Activated CD4-positive, alpha-beta memory T cell treated with anti-CD3 and anti-CD28 coated beads, Interleukin-2, amount 10 ng/mL, durations not matched to agents 7 days and 5 days (primary cell): ENCODE measurements around the gene RNF141. TPM values are rescaled to one million over a fixed set of nuclear protein-coding genes. Genes with fewer than 3 reads are reported as not detected.

ENCODE experiments used
- CTCF ChIA-PET: fragments of 350-600 bp; sonication (Branson Sonifier 250); formaldehyde crosslinking; loops from one replicate; lab custom pipeline; 2021; ENCODE audit warnings: antibody characterized with exemption, inconsistent platforms; lab: Charles Lee
- POLR2A ChIA-PET: fragments of 350-600 bp; sonication (Branson Sonifier 250); formaldehyde crosslinking; loops from one replicate; lab custom pipeline; 2021; ENCODE audit warnings: antibody characterized with exemption; lab: Charles Lee
- DNase-seq: peaks from one replicate; pipeline ENCODE4 v3.0.0-alpha.2; 2020
- H3K27ac Mint-ChIP-seq: one replicate; pipeline ENCODE4 v1.8.0; 2021; ENCODE audit warnings: mild to moderate bottlenecking, mixed read lengths
- H3K27me3 Mint-ChIP-seq: one replicate; pipeline ENCODE4 v1.8.0; 2021; ENCODE audit warnings: mixed read lengths
- H3K36me3 Mint-ChIP-seq: one replicate; pipeline ENCODE4 v1.8.0; 2021; ENCODE audit warnings: low read depth, mixed read lengths
- H3K4me1 Mint-ChIP-seq: one replicate; pipeline ENCODE4 v1.8.0; 2021; ENCODE audit warnings: mixed read lengths
- H3K4me3 Mint-ChIP-seq: one replicate; pipeline ENCODE4 v1.8.0; 2021; ENCODE audit warnings: mild to moderate bottlenecking, mixed read lengths
- H3K9me3 Mint-ChIP-seq: one replicate; pipeline ENCODE4 v1.8.0; 2021; ENCODE audit warnings: mixed read lengths
- total RNA-seq, 2 experiments: library from RNA; stranded (reverse); gene quantifications; one replicate each; pipeline ENCODE4 v1.2.3, GENCODE V29; 2021

RNF141 gene
- total RNA-seq, 2 experiments from 2014 or later: 12.2 to 12.3 TPM

DNA sequence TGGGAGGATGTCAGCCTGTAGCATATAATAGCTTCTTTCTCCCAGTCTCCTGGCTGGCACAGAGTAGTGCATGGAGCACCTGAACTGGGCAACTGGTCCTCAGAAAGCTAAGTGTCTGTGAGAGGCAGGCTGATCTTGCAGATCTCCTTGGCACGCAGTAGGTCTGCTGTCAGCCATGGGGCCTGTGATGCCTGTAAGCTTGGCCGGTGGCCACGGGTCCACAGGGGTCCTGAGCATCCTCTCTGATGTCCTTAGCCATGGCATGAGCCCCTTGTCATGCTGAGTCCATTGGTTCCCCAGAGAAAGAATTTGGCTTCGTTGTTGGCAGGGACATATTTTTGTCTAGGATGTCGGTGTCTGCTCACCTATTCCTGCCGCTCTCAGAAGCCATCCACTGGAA, 61.0 kb downstream of the RNF141 start:
- Mint-ChIP-seq H3K36me3 (peaks cover 47% of the 10 kb centered on the region), H3K27me3 (no peaks in the 10 kb centered on the region), H3K9me3 (no peaks in the 10 kb centered on the region), H3K4me1 (no peaks in the 10 kb centered on the region), H3K4me3 (no peak overlapping the region), H3K27ac (no peak overlapping the region)
- ChIA-PET POLR2A (interaction anchor here (1.4 to 1.5 kb wide), 2 partner anchors 20 to 51 kb away, joined by 3 to 4 read pairs; no protein-coding TSS in a partner anchor), CTCF (interaction anchor here (0.9 kb wide), 1 partner anchor 16 kb away, joined by 5 read pairs; no protein-coding TSS in a partner anchor)
- no peak for DNase-seq

DNA sequence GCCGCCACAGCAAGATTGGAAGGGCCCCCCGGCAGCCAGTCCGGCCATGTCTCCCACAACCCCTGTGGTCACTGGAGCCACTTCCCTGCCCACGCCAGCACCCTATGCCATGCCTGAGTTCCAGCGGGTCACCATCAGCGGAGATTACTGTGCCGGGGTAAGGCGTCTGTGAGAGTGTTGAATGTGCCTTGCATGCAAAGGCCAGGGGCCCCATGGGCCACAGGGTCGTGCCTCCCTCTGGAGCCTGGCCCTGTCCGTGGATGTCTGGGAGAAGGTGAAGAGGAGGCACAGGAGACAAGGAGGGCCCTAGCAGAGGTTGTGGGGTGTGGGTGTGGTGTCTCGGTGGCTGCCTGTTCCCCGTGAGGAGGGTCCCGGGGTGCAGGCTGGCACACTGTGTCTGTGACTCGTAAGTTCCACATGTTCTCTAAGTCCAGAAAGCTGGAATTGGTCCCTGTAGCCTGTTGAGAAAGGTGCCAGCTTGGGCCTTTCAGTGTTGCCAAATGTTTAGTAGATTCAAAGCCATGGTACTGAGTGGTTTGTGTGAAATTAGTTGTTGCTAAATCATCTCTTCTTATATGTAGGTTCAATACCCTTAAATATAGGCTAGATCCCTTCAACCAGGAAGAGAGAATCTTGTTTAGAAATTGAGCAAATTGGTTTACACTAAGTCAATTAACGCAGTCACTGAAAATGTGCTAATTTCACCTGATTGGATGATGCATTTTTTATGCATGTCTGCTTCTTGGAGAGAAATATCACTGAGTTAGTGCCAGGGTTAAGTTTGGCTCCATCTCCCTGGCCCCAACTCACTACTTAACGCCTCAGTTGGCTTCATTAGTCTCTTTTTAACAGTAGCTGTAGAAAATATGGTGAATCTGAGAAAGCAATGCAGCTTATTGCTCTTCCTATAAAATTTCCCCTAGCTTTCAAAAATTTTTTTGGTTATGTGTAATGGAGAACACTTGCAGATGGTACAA, 62.1 kb downstream of the RNF141 start:
- no peak for DNase-seq
- CTCF ChIA-PET: interaction anchor here (0.9 to 1.0 kb wide), 2 partner anchors 17 to 292 kb away, joined by 3 to 5 read pairs; no protein-coding TSS in a partner anchor
- H3K27me3 Mint-ChIP-seq: no peaks in the 10 kb centered on the region
- no peak overlapping the region for H3K4me3 Mint-ChIP-seq
- H3K4me1 Mint-ChIP-seq: no peaks in the 10 kb centered on the region
- peaks cover 46% of the 10 kb centered on the region for H3K36me3 Mint-ChIP-seq
- no peaks in the 10 kb centered on the region for H3K9me3 Mint-ChIP-seq
- POLR2A ChIA-PET: interaction anchor here (1.4 to 1.5 kb wide), 2 partner anchors 19 to 50 kb away, joined by 3 to 4 read pairs; no protein-coding TSS in a partner anchor
- no peak overlapping the region for H3K27ac Mint-ChIP-seq

DNA sequence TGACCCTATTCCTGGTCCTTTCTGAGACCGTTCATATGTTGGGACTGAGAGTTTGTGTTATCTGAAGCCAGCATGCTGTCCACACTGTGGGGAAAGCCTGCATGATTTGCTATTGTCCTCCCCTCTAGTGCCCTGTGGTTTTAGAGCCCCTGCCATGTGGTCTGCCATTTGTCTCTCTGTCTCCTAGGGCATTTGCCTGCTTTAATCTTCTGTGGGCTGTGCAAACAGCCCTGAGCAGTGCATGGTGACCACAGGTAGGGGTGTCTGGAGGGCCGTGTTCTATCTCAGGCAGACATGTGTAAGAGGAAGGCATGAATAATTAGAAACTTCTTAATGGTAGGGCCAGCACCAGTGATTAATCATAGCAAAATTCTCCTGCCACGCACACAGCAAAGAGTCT, 62.9 kb downstream of the RNF141 start:
- Mint-ChIP-seq H3K4me3 (no peak overlapping the region), H3K27ac (no peak overlapping the region), H3K4me1 (no peaks in the 10 kb centered on the region), H3K9me3 (no peaks in the 10 kb centered on the region), H3K36me3 (peaks cover 49% of the 10 kb centered on the region), H3K27me3 (no peaks in the 10 kb centered on the region)
- ChIA-PET CTCF (no interaction called here), POLR2A (no interaction called here)
- no peak for DNase-seq

DNA sequence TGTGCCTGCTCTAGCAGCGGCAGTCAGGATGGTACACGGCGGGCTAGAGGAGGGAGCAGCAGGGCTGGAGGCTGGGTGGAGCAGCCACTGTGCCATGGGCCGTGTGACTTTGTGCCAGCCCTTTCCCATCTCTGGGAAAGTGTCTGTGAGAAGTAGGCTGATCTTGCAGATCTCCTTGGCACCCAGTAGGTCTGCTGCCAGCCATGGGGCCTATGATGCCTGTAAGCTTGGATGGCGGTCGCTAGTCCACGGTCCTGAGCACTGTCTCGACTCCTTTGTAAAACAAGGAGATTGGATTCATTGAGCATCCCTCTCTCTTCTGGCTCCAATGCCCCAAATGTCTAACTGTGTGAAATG, 63.3 kb downstream of the RNF141 start:
- Mint-ChIP-seq H3K36me3 (peaks cover 47% of the 10 kb centered on the region), H3K27ac (no peak overlapping the region), H3K27me3 (no peaks in the 10 kb centered on the region), H3K4me1 (no peaks in the 10 kb centered on the region), H3K9me3 (no peaks in the 10 kb centered on the region), H3K4me3 (no peak overlapping the region)
- ChIA-PET POLR2A (no interaction called here), CTCF (no interaction called here)
- no peak for DNase-seq

DNA sequence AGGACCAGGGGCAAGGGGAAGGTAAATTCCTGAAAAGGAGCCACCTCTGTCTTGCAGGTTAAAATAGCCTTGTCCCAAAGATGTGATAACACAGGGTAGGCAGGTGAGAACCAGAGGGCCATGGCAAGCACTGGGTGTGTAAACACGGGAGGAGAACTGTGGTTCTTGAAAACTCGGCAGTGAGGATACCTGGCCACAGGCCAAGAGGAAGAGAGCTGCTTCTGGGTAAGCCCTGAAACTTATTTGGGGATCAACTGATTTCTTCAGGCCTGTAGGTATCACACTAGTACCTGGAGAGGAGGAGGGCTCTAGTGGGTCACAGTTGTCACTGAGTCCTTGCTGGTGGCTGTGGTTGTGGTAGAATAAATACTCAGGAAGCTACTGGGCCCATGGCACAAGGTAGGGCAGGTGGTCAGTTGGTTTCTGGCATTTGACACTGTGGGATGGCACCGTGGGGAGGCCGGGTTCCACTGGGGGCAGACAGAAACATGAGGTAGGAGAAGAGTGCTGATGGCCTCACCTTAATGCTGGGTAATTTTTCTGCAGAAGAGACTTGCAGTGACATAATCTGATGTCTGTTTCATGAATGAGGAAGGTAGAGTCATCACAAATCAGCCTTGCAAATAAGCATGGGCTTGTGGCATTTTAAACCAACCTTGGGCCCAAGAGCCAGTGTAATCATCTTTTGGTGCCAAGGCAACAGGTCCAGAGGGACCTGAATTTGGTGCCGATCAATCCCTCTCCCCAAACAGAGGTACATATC, 63.9 kb downstream of the RNF141 start:
- H3K27ac Mint-ChIP-seq: no peak overlapping the region

DNA sequence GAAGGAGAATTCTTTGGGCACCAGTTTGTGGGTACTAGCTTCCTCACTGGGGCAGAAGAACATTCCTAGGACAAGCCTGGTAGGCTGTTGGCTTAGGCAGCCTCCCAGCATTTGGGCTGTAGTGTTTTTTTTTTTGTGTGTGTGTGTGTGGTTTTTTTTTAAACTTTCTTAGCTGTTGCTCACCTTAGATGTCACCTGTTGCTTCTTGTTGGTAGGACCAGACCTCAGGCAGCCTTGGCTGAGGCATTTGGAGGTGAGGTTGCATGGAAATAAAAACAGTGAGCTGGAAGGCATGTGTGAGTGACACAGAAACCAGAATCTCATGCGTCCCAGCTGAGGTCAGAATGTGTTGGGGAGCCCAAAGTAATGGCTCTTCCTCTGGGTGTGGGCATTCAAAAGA, 64.6 kb downstream of the RNF141 start:
- CTCF ChIA-PET: interaction anchor here (1.3 kb wide), 1 partner anchor 64 kb away, joined by 3 read pairs; the partner anchor contains the start of gene RNF141
- no peaks in the 10 kb centered on the region for H3K27me3 Mint-ChIP-seq
- H3K4me1 Mint-ChIP-seq: no peaks in the 10 kb centered on the region
- H3K4me3 Mint-ChIP-seq: no peak overlapping the region
- DNase-seq: no peak
- POLR2A ChIA-PET: no interaction called here
- H3K9me3 Mint-ChIP-seq: no peaks in the 10 kb centered on the region
- H3K27ac Mint-ChIP-seq: no peak overlapping the region
- peaks cover 45% of the 10 kb centered on the region for H3K36me3 Mint-ChIP-seq

More for the DNA sequence above, 63.9 kb downstream of the RNF141 start:
- no peak for DNase-seq
- ChIA-PET CTCF (no interaction called here), POLR2A (no interaction called here)
- no peaks in the 10 kb centered on the region for H3K27me3 Mint-ChIP-seq
- no peaks in the 10 kb centered on the region for H3K9me3 Mint-ChIP-seq
- H3K4me3 Mint-ChIP-seq: no peak overlapping the region
- no peaks in the 10 kb centered on the region for H3K4me1 Mint-ChIP-seq
- peaks cover 47% of the 10 kb centered on the region for H3K36me3 Mint-ChIP-seq

DNA sequence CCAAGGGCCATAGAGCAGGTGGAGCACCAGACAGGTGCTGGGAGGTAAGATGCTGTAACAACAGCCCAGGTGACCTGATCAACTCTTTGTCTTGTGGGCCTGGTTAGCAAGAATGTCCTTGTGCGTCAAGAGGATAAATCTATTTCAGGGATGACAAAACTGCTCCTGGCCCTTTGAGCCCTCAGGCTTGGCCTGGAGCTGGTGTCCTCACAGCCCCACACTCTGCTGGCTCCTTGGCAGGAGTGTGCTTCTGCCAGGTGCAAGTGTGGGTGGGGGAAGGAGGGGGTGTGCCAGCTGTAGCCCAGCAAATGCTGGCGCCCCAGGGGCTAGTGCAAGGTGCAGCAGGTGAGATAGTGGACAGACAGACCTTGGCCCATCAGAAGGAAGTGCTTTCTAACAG, 66.4 kb downstream of the RNF141 start:
- no peaks in the 10 kb centered on the region for H3K27me3 Mint-ChIP-seq
- peaks cover 38% of the 10 kb centered on the region for H3K36me3 Mint-ChIP-seq
- no peak overlapping the region for H3K27ac Mint-ChIP-seq
- CTCF ChIA-PET: no interaction called here
- DNase-seq: no peak
- POLR2A ChIA-PET: no interaction called here
- no peak overlapping the region for H3K4me3 Mint-ChIP-seq
- H3K4me1 Mint-ChIP-seq: no peaks in the 10 kb centered on the region
- no peaks in the 10 kb centered on the region for H3K9me3 Mint-ChIP-seq

DNA sequence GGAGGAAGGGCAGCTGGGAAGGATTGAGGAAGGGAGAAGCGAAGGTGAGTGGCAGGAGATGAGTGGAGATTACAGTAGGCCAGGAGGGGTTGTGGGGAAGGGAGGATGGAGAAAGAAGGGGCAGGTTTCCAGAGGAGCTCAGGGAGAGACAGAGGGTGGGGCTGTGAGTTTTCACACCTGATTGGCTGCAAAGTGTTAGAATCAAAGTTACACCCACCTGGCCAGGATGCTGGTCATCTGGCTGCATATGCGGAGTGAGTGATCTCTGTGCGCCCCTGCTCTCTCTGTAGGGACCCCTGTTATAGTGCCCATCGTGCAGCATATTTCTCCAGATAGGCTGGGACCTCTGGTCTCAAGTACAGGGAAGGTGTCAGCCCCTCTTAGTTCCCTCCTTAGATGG, 67.6 kb downstream of the RNF141 start:
- POLR2A ChIA-PET: no interaction called here
- peaks cover 7% of the 10 kb centered on the region for H3K9me3 Mint-ChIP-seq
- CTCF ChIA-PET: no interaction called here
- H3K4me1 Mint-ChIP-seq: no peaks in the 10 kb centered on the region
- peaks cover 43% of the 10 kb centered on the region for H3K36me3 Mint-ChIP-seq
- no peak overlapping the region for H3K4me3 Mint-ChIP-seq
- H3K27me3 Mint-ChIP-seq: no peaks in the 10 kb centered on the region
- no peak overlapping the region for H3K27ac Mint-ChIP-seq
- DNase-seq: no peak

DNA sequence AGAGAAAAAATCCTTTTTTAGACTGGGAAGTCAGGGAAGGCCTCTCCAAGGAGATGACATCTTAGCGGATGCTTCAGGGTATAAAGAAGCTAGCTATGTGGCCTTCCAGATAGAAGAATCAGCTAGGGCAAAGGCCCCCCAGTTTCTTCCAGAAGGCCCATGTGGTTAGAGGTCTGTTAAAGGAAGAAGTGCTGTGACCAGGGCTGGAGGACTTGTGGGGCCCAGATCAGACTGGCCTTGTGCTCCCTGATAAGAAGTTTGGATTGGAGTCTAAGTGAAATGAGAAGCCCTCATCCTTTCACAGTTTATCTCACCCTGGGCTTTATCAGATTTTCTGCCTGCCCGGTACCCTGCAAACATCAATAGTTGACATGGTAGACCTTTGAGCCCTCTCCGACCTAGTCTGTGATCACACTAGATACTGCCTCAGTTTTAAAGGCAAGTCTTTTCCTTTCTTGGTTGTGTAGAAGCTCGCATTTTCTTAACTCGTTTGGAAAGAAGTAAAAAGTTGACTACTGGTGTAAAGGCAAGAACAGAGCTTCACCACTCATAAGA, 78.2 kb downstream of the RNF141 start:
- DNase-seq: no peak
- no peak overlapping the region for H3K27ac Mint-ChIP-seq
- H3K27me3 Mint-ChIP-seq: no peaks in the 10 kb centered on the region
- H3K36me3 Mint-ChIP-seq: peaks cover 73% of the 10 kb centered on the region
- peaks cover 8% of the 10 kb centered on the region for H3K9me3 Mint-ChIP-seq
- H3K4me1 Mint-ChIP-seq: peaks cover 28% of the 10 kb centered on the region
- no peak overlapping the region for H3K4me3 Mint-ChIP-seq
- ChIA-PET CTCF (no interaction called here), POLR2A (no interaction called here)

Other genes with a start within 250 kb of the RNF141 start
- 1 to 10 TPM; 6.4 to 9.0 TPM for gene SBF2, start 247.0 kb downstream of the RNF141 start, total RNA-seq
- gene ADM, start 236.1 kb downstream of the RNF141 start, total RNA-seq: 10 to 100 TPM; 12.8 to 14.8 TPM
- gene AMPD3, start 85.9 kb downstream of the RNF141 start, total RNA-seq: 10 to 100 TPM; 21.4 to 23.3 TPM
- not detected for gene LYVE1, start 27.5 kb upstream of the RNF141 start, total RNA-seq
- under 1 TPM in 1 of 2 experiments, not detected in 1; 0.08 TPM for gene IRAG1, start 152.6 kb upstream of the RNF141 start, total RNA-seq
- 10 to 100 TPM; 48.4 to 54.5 TPM for gene CTR9, start 210.1 kb upstream of the RNF141 start, total RNA-seq